ENCODE measurements around the gene HKDC1. TPM values are rescaled to one million over a fixed set of nuclear protein-coding genes. Genes with fewer than 3 reads are reported as not detected.

HKDC1 gene
- total RNA-seq, 1 experiment from 2014 or later: 1.7 TPM

Other genes starting within 250 kb of the HKDC1 start
- gene KIFBP, start 231.5 kb upstream of the HKDC1 start, total RNA-seq (2021; ENCODE audit: unreplicated experiment): 26.9 TPM
- 1.8 TPM for gene SRGN, start 132.2 kb upstream of the HKDC1 start, total RNA-seq (2021; ENCODE audit: unreplicated experiment)
- gene VPS26A, start 96.2 kb upstream of the HKDC1 start, total RNA-seq (2021; ENCODE audit: unreplicated experiment): 65.1 TPM
- 59.7 TPM for gene SUPV3L1, start 40.1 kb upstream of the HKDC1 start, total RNA-seq (2021; ENCODE audit: unreplicated experiment)
- 50.3 TPM for gene HK1, start 58.2 kb downstream of the HKDC1 start, total RNA-seq (2021; ENCODE audit: unreplicated experiment)
- gene TACR2, start 196.6 kb downstream of the HKDC1 start, total RNA-seq (2021; ENCODE audit: unreplicated experiment): not detected
- gene TSPAN15, start 231.1 kb downstream of the HKDC1 start, total RNA-seq (2021; ENCODE audit: unreplicated experiment): 16.0 TPM